Measurements from ENCODE around the gene BDH2.

BDH2 gene

DNA sequence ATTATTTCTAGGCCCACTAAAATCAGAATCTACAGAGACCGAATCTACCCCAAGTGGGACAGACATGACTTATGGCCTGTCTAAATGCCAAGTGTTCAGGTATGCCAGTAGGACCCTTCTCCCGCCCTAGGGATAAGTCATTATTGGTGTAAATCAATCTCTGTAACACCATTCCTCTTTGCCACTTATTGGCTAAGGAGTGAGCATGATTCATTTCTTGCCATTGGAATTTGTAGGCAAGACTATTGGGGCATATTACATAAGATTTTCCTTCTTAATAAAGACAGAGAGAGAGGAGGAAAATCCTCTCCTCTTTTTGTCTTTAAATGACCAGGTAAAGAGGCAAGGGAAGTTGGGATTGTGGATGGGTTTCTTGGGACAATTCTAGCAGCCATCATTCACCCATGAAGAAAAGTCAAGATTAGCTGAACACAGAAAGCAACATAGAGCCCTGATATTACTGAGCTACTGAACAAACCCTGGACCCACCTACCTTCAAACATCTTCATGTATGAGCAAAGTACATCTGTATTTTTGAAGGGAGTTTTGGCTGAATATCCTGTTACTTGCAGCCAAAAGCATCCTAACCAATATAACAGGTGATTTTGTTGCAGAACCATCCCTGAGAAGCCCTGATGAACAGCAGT lies 25.7 kb downstream of the BDH2 start:
- TF ChIP-seq, protein P1, sequence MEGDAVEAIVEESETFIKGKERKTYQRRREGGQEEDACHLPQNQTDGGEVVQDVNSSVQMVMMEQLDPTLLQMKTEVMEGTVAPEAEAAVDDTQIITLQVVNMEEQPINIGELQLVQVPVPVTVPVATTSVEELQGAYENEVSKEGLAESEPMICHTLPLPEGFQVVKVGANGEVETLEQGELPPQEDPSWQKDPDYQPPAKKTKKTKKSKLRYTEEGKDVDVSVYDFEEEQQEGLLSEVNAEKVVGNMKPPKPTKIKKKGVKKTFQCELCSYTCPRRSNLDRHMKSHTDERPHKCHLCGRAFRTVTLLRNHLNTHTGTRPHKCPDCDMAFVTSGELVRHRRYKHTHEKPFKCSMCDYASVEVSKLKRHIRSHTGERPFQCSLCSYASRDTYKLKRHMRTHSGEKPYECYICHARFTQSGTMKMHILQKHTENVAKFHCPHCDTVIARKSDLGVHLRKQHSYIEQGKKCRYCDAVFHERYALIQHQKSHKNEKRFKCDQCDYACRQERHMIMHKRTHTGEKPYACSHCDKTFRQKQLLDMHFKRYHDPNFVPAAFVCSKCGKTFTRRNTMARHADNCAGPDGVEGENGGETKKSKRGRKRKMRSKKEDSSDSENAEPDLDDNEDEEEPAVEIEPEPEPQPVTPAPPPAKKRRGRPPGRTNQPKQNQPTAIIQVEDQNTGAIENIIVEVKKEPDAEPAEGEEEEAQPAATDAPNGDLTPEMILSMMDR (IDR thresholded peaks at IDR 0.05; ENCODE audit: low read depth, low read length): no peak
- DNase-seq (ENCODE audit: extremely low read depth, low read depth): no peak

DNA sequence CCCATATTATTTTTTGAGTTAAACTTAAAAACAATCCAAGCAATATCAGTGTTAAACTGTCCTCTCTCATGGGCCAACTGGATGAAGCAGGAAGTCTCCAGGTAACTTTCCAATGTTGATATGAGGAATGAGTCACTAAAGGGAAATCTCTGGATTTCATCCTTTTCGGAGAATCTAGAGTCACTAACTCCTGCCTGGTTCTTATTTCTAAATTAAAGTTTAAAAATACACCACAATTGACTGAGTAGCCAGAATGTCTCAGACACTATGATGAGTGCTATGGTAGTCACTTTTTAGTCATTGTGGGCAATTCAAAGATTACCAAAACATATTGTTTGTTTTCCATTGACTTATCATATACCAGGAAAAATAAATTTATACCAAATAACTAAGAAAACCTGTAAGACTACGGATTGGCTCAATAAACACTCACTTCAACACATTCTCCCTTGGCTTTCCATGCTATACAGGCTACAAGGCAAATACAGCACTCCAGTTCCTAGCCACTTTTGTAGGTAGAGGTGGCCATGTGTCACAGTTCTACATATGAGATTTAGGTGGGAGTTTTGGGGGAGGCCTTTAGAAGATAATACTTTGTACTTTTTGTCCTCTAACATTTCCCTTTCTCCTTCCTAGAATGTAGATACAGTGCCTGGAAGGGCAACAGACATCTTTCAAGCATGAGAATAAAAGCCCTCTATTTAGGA lies 31.6 kb downstream of the BDH2 start:
- TF ChIP-seq, protein P1 (IDR thresholded peaks at IDR 0.05; ENCODE audit: low read depth, low read length): no peak
- no peak for DNase-seq (ENCODE audit: extremely low read depth, low read depth)

DNA sequence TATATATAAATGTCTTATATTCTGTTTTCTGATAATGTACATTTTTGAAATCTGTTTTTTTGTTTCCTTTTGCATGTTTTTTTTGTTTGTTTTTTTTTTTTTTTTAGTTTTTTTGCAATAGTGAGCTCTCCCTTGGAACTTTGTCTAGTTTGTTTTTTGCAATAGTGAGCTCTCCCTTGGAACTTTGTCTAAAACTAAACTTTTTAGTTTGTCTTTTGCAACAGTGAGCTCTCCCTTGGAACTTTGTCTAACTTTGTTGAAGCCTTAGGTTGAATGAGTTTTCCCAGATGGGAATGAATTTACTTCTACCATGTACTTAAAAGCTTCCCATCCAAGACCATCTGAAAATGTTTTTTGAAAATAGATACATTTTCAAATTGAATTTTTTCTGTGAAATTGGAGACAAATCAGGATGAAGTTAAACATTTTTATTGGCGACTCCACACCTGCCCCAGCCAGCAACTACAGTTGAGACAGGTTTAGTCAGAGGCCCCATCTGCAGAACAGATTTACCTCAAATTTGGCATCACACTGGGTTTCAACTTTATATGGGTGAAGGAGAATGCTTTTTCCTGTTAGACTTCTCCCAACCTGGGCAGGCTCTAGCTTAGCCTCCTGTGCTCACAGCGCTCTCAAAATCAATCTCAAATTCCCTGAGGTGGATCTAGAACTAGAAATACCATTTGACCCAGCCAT lies 39.0 kb downstream of the BDH2 start:
- DNase-seq (ENCODE audit: extremely low read depth, low read depth): no peak
- TF ChIP-seq, protein P1 (IDR thresholded peaks at IDR 0.05; ENCODE audit: low read depth, low read length): no peak

DNA sequence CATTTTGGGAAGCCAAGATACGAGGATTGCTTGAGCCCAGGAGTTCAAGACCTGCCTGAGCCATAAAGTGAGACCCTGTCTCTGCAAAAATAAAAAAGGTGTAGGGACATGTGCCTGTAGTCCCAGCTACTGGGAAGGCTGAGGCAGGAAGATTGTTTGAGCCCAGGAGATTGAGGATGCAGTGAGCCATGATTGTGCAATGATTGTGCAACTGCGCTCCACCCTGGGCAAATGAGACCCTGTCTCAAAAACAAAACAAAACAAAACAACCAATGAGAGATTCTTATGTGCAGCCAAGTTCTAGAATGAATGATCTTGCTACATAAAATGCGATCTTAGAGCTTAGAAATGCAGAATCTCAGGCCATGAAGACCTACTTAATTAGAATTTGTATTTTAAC lies 45.6 kb downstream of the BDH2 start:
- no peak for DNase-seq (ENCODE audit: extremely low read depth, low read depth)
- TF ChIP-seq, protein P1 (IDR thresholded peaks at IDR 0.05; ENCODE audit: low read depth, low read length): no peak

DNA sequence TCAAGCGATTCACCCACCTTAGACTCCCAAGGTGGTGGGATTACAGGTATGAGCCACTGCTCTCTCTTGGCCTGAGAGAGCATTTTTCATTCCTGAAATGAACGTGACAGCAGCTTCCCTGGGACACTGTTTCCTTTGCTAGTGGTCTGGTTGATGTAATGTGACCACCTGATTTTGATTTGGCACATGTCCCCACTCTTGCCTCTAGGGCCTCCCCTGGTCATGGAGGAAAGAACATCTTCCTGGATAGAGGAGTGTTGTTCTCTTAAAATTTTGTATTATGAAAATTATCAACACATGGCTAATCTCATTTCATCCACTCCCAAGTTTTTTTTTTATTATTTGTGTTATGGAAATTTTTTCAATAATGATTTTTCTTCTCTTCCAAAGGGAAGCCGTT lies 46.9 kb downstream of the BDH2 start:
- TF ChIP-seq, protein P1 (IDR thresholded peaks at IDR 0.05; ENCODE audit: low read depth, low read length): no peak
- no peak for DNase-seq (ENCODE audit: extremely low read depth, low read depth)

DNA sequence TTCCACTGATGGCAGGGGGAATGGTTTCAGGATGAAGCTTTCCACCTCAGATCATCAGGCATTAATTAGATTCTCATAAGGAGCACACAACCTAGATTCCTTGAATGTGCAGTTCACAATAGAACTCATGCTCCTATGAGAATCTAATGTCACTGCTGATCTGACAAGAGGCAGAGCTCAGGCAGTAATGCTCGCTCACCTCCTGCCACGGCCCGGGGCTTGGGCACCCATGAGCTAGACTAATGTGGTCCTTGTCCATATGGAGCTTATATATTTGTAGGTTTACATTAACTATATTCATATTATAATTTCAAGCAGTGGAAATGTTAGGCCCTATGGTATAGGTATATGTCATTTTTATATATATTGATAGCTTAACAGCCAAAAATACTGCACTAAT lies 47.5 kb downstream of the BDH2 start:
- no peak for DNase-seq (ENCODE audit: extremely low read depth, low read depth)
- TF ChIP-seq, protein P1 (IDR thresholded peaks at IDR 0.05; ENCODE audit: low read depth, low read length): no peak
